ENCODE measurements around the gene PASD1.

The PASD1 gene

GRCh38 chrX:151621422-151621821, 57.9 kb downstream of the PASD1 start:
- TF ChIP-seq, protein P1, sequence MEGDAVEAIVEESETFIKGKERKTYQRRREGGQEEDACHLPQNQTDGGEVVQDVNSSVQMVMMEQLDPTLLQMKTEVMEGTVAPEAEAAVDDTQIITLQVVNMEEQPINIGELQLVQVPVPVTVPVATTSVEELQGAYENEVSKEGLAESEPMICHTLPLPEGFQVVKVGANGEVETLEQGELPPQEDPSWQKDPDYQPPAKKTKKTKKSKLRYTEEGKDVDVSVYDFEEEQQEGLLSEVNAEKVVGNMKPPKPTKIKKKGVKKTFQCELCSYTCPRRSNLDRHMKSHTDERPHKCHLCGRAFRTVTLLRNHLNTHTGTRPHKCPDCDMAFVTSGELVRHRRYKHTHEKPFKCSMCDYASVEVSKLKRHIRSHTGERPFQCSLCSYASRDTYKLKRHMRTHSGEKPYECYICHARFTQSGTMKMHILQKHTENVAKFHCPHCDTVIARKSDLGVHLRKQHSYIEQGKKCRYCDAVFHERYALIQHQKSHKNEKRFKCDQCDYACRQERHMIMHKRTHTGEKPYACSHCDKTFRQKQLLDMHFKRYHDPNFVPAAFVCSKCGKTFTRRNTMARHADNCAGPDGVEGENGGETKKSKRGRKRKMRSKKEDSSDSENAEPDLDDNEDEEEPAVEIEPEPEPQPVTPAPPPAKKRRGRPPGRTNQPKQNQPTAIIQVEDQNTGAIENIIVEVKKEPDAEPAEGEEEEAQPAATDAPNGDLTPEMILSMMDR (IDR thresholded peaks at IDR 0.05; ENCODE audit: insufficient read depth, low read length, poor library complexity, severe bottlenecking): no peak
- Histone ChIP-seq H3K4me3 (replicated peaks; ENCODE audit: low read depth, low read length) (no peak overlapping the region), H3K27me3 (replicated peaks; ENCODE audit: control insufficient read depth, insufficient read depth, low read length) (no peaks in the 10 kb centered on the region), H3K36me3 (ENCODE audit: control insufficient read depth, insufficient read depth, low read length) (no peaks in the 10 kb centered on the region)
- DNase-seq (ENCODE audit: extremely low read depth, insufficient read length): no peak

GRCh38 chrX:151624677-151625076, 61.2 kb downstream of the PASD1 start:
- DNase-seq (ENCODE audit: extremely low read depth, insufficient read length): no peak
- Histone ChIP-seq H3K27me3 (replicated peaks; ENCODE audit: control insufficient read depth, insufficient read depth, low read length) (no peaks in the 10 kb centered on the region), H3K4me3 (replicated peaks; ENCODE audit: low read depth, low read length) (no peak overlapping the region), H3K36me3 (ENCODE audit: control insufficient read depth, insufficient read depth, low read length) (no peaks in the 10 kb centered on the region)
- TF ChIP-seq, protein P1 (IDR thresholded peaks at IDR 0.05; ENCODE audit: insufficient read depth, low read length, poor library complexity, severe bottlenecking): no peak

- TF ChIP-seq, protein P1 (IDR thresholded peaks at IDR 0.05; ENCODE audit: insufficient read depth, low read length, poor library complexity, severe bottlenecking): no peak
These were observed 68.3 kb downstream of the PASD1 start for GRCh38 chrX:151631822-151632221.

GRCh38 chrX:151633157-151633556, 69.7 kb downstream of the PASD1 start:
- TF ChIP-seq, protein P1 (IDR thresholded peaks at IDR 0.05; ENCODE audit: insufficient read depth, low read length, poor library complexity, severe bottlenecking): no peak
- Histone ChIP-seq H3K36me3 (ENCODE audit: control insufficient read depth, insufficient read depth, low read length) (no peaks in the 10 kb centered on the region), H3K27me3 (replicated peaks; ENCODE audit: control insufficient read depth, insufficient read depth, low read length) (no peaks in the 10 kb centered on the region), H3K4me3 (replicated peaks; ENCODE audit: low read depth, low read length) (no peak overlapping the region)
- DNase-seq (ENCODE audit: extremely low read depth, insufficient read length): no peak

More at GRCh38 chrX:151631822-151632221, 68.3 kb downstream of the PASD1 start:
- Histone ChIP-seq H3K4me3 (replicated peaks; ENCODE audit: low read depth, low read length) (no peak overlapping the region), H3K36me3 (ENCODE audit: control insufficient read depth, insufficient read depth, low read length) (no peaks in the 10 kb centered on the region), H3K27me3 (replicated peaks; ENCODE audit: control insufficient read depth, insufficient read depth, low read length) (no peaks in the 10 kb centered on the region)
- no peak for DNase-seq (ENCODE audit: extremely low read depth, insufficient read length)

- Histone ChIP-seq H3K27me3 (replicated peaks; ENCODE audit: control insufficient read depth, insufficient read depth, low read length) (no peaks in the 10 kb centered on the region), H3K4me3 (replicated peaks; ENCODE audit: low read depth, low read length) (no peak overlapping the region), H3K36me3 (ENCODE audit: control insufficient read depth, insufficient read depth, low read length) (no peaks in the 10 kb centered on the region)
- no peak for DNase-seq (ENCODE audit: extremely low read depth, insufficient read length)
- TF ChIP-seq, protein P1 (IDR thresholded peaks at IDR 0.05; ENCODE audit: insufficient read depth, low read length, poor library complexity, severe bottlenecking): no peak
These were observed 71.5 kb downstream of the PASD1 start for GRCh38 chrX:151634937-151635336.

GRCh38 chrX:151641564-151641963, 78.1 kb downstream of the PASD1 start:
- DNase-seq (ENCODE audit: extremely low read depth, insufficient read length): no peak
- no peaks in the 10 kb centered on the region for H3K36me3 ChIP-seq (ENCODE audit: control insufficient read depth, insufficient read depth, low read length)
- TF ChIP-seq, protein P1 (IDR thresholded peaks at IDR 0.05; ENCODE audit: insufficient read depth, low read length, poor library complexity, severe bottlenecking): no peak
- no peak overlapping the region for H3K4me3 ChIP-seq (replicated peaks; ENCODE audit: low read depth, low read length)
- H3K27me3 ChIP-seq (replicated peaks; ENCODE audit: control insufficient read depth, insufficient read depth, low read length): no peaks in the 10 kb centered on the region
